ENCODE data around the gene H3-3A.

DNA sequence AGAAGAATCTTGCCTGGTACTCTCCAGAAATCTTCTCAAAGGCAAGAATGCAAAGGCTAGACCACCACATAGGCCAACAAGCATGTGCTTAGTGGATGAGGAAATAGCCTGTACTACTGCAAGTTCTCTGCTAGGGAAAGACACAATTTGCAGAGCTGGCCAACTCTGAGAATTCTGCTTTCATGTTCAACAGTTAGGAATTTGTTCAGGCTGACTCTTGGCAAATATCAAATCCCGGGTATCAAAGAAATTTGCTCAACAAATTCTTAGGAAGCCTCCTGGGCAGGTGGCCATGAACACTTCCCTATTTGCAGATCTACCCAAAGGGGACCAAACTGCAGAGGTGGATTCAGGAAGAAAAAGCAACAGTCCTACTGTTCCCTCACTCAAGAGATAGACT lies 15.0 kb upstream of the H3-3A start:
- TF ChIP-seq MXI1 (conservative IDR thresholded peaks at IDR 0.05; ENCODE audit: poor library complexity, severe bottlenecking) (no peak), POLR2AphosphoS5 (IDR thresholded peaks at IDR 0.05) (no peak), EP300 (conservative IDR thresholded peaks at IDR 0.05; ENCODE audit: poor library complexity, severe bottlenecking) (no peak), EZH2 (IDR thresholded peaks at IDR 0.05; ENCODE audit: borderline replicate concordance, insufficient read depth, low read length, poor library complexity, severe bottlenecking) (no peak), TAF1 (IDR thresholded peaks at IDR 0.05; ENCODE audit: low read depth) (no peak)
- TF ChIP-seq, protein P1, sequence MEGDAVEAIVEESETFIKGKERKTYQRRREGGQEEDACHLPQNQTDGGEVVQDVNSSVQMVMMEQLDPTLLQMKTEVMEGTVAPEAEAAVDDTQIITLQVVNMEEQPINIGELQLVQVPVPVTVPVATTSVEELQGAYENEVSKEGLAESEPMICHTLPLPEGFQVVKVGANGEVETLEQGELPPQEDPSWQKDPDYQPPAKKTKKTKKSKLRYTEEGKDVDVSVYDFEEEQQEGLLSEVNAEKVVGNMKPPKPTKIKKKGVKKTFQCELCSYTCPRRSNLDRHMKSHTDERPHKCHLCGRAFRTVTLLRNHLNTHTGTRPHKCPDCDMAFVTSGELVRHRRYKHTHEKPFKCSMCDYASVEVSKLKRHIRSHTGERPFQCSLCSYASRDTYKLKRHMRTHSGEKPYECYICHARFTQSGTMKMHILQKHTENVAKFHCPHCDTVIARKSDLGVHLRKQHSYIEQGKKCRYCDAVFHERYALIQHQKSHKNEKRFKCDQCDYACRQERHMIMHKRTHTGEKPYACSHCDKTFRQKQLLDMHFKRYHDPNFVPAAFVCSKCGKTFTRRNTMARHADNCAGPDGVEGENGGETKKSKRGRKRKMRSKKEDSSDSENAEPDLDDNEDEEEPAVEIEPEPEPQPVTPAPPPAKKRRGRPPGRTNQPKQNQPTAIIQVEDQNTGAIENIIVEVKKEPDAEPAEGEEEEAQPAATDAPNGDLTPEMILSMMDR (IDR thresholded peaks at IDR 0.05; ENCODE audit: poor library complexity, severe bottlenecking), result no peak
- TF ChIP-seq, protein P2, sequence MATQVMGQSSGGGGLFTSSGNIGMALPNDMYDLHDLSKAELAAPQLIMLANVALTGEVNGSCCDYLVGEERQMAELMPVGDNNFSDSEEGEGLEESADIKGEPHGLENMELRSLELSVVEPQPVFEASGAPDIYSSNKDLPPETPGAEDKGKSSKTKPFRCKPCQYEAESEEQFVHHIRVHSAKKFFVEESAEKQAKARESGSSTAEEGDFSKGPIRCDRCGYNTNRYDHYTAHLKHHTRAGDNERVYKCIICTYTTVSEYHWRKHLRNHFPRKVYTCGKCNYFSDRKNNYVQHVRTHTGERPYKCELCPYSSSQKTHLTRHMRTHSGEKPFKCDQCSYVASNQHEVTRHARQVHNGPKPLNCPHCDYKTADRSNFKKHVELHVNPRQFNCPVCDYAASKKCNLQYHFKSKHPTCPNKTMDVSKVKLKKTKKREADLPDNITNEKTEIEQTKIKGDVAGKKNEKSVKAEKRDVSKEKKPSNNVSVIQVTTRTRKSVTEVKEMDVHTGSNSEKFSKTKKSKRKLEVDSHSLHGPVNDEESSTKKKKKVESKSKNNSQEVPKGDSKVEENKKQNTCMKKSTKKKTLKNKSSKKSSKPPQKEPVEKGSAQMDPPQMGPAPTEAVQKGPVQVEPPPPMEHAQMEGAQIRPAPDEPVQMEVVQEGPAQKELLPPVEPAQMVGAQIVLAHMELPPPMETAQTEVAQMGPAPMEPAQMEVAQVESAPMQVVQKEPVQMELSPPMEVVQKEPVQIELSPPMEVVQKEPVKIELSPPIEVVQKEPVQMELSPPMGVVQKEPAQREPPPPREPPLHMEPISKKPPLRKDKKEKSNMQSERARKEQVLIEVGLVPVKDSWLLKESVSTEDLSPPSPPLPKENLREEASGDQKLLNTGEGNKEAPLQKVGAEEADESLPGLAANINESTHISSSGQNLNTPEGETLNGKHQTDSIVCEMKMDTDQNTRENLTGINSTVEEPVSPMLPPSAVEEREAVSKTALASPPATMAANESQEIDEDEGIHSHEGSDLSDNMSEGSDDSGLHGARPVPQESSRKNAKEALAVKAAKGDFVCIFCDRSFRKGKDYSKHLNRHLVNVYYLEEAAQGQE (IDR thresholded peaks at IDR 0.05; ENCODE audit: borderline replicate concordance), result no peak

All from neural cell (in vitro differentiated cells).